Non-pigmented ciliary epithelial cell (primary cell): ENCODE measurements around the gene GCGR.
A peak's percentile ranks its signal among the peaks of the same experiment; 100 is the strongest.
"Not testable (repeated sequence)": the region's sequence is repeated elsewhere in the genome, so short reads cannot be mapped to it uniquely, and the experiment has no call there.

Source experiments
- DNase-seq: peaks from one replicate; pipeline ENCODE4 v3.0.0-alpha.2; 2010; ENCODE audit warnings: low read depth

Gene GCGR

DNA sequence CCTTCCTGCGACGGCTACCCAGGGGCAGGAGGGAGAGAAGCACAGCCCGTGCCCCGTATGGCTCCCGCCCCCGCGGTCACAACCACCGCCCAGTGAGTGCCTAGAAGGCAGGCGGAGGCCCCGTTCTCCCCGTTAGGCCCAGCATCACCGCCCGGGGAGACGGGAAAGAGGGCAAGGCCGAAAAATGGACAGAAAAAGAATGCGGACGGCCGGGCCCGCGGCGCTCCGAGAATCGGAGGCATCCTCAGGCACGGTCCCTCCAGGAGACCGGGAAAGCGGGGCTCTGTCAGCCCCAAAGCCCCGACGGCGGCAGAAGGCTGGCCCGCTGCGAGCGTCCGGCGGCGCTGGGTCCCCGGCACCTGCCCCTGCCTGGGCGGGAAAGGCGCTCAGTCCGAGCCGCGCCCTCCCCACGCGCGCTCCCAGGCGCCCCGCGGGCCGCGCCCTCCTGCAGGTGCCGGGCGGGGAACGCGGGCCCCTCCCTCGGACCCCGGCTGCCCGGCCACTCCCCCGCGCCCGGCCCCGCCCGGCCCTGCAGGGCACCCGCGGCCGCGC lies 28.7 kb downstream of the GCGR start:
- DNase-seq: no peak

DNA sequence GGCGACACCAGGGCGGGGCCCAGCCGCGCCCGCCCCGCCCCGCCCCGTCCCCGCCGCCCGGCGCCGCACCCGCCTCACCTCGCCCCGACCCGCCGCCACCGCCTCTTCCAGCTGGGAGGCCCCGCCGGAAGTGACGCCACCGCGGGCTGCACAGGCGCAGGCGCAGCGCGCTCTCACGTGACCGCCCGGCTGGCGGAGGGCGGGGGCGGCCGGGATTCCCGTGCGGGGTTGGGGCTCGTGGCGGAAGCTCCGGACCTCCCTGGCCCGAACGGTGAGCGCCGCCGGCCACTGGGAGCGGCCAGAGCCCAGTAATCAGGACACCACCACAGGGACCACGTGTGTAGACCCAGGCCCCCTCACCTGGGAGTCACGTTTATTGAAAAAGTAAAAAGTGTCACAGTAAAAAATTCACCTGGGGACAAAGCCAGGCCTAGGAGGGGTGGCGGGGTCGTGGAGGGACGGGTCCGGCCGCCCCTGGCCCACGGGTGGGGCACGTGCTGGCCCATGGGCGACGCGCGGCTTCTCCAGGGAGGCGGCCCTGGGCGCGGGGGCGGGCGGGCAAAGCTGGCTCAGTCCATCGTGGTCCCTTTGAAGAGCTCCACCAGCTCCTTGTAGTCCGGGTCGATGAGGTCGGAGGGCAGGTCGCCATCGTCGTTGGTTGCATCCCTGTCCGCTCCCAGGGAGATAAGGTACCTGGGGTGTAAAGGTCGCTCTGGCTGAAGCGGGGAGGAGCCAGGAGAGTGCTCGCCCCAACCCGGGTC lies 29.4 kb downstream of the GCGR start, which contains the start of gene MCRIP1:
TSS of gene MCRIP1 (minus strand) at position 132 of the 761 bp plus-strand sequence. CDS start 8,785 bp downstream, outside the sequence.
- peak; percentile 37 for DNase-seq

DNA sequence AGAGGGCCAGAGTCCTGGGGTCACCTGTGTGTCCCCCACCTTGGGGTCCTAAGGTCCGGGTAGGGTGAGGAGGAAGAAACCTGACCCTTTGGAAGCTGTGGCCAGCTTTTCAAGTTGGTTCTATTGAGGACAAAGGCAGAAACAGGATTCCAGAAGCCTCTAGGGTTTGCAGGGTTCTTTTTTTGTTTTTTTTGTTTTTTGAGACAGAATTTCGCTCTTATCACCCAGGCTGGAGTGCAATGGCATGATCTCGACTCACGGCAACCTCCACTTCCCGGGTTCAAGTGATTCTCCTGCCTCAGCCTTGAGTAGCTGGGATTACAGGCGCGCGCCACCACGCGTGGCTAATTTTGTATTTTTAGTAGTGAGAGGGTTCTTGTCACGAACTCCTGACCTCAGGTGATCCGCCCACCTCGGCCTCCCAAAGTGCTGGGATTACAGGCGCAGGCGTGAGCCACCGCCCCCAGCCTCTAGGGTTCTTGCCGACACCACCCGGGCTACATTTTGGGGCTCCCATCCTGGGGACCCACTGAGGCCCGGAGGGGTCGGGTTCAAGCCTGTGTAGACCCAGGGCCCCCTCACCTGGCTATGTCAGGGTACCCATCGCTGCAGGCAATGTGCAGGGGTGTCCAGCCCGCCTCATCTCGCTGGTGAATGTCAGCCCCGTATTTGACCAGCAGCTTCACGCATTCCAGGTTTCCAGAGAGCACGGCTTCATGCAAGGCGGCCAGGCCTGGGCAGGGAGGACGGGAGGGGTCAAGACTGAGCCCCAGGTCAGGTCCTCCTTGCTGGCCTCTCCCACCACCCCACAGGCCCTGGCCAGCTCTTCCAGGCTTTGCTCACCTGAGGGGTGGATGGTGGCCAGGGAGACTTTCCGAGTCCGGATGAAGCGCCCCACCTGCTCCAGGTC lies 30.2 kb downstream of the GCGR start:
- DNase-seq: no peak

DNA sequence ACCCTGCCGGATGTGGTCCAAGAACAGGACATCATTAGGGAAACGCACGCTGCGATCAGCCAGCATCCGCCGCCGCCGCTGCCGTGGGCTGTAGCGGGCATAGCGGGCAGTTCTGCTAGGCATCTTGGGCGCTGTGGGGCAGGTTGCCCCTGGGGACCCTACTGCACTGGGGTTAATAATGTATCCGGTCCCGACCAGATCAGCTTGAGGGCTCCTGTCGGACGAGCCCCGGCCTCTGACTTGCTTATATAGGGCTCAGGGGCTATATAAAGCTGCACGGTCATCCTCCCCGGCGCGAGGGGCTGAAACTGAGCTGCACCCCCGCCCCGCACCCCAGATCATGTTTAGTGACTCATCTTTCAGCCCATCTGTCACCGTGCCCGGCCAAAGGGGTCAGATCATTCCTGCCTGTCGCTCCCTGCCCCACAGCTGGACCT lies 30.9 kb downstream of the GCGR start, which contains the start of gene PPP1R27:
TSS of gene PPP1R27 (minus strand) at position 220 of the 437 bp plus-strand sequence. CDS start at position 123, 97 bp downstream.
- DNase-seq: no peak

DNA sequence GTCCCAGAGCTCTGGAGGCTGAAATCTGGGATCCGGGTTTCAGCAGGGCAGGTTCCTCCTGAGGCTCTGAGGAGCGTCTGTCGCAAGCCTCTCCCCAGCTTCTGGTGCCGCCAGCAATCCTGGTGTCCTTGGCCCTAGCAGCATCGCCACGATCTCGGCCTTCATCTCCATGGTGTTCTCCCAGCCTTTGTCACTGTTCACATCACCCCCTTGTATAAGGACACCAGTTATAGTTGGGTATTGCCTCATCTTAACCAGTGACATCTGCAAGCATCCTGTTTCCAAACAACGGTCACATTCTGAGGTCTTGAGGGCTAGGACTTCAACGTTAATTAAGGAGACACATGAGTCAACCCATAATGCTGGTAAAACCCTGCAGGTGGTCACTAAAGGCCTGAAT lies 33.7 kb downstream of the GCGR start:
- DNase-seq: no peak

DNA sequence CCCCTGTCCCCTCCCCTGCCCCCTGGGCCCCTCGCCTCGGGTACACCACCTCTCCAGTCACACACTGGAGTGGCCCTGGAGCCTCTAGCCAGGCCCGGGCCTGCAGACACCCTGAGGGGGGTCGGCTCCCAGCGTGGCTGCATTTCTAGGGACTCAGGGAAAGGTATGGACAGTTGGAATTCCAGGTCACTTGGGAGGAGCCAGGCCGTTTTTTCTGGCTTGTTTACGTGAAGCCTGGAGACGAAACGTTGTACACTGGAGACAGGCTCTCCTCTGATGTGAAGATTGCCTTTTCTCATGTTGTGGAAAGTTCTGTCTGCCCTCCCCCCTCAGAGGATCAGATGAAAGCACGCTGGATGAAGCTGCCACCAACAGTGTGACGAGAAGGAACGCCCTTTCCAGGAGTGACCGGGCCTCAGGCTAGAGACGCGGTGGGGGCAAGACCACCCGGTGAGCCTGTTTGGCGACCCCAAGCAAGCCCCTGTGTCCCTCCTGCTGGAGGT lies 34.9 kb downstream of the GCGR start:
- DNase-seq: no peak

DNA sequence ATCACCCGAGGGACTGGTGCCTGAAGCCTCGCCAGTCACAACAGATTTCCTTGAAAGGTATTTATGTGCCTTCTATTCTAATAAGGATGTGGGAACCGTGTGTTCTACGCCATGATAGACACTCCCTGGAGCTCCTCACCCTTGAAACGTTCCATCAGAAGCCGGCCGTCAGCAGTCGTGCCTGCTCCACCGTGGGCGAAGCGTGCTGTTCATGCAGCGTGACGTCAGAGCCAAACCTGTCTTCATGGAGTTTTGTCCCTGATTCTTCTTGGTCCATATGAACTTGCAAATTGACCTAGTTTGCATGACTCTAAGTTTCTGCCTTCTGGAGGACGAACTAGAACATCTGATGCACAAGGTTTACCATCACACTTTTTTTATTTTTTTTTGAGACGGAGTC lies 35.4 kb downstream of the GCGR start:
- no peak for DNase-seq

DNA sequence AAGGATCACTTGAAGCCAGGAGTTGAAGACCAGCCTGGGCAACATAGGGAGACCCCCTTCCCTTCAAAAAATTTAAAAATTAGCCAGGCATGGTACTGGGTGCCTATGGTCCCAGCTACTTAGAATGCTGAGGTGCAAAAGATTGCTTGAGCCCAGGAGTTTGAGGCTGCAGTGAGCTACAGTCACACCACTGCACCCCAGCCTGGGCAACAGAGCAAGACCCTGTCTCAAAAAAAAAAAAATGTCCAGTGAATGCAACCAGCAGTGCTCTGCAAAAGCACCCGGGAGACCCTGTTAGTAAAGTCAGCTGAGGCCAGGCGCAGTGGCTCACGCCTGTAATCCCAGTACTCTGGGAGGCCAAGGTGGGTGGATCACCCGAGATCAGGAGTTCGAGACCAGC lies 36.1 kb downstream of the GCGR start:
- not testable (repeated sequence) for DNase-seq

DNA sequence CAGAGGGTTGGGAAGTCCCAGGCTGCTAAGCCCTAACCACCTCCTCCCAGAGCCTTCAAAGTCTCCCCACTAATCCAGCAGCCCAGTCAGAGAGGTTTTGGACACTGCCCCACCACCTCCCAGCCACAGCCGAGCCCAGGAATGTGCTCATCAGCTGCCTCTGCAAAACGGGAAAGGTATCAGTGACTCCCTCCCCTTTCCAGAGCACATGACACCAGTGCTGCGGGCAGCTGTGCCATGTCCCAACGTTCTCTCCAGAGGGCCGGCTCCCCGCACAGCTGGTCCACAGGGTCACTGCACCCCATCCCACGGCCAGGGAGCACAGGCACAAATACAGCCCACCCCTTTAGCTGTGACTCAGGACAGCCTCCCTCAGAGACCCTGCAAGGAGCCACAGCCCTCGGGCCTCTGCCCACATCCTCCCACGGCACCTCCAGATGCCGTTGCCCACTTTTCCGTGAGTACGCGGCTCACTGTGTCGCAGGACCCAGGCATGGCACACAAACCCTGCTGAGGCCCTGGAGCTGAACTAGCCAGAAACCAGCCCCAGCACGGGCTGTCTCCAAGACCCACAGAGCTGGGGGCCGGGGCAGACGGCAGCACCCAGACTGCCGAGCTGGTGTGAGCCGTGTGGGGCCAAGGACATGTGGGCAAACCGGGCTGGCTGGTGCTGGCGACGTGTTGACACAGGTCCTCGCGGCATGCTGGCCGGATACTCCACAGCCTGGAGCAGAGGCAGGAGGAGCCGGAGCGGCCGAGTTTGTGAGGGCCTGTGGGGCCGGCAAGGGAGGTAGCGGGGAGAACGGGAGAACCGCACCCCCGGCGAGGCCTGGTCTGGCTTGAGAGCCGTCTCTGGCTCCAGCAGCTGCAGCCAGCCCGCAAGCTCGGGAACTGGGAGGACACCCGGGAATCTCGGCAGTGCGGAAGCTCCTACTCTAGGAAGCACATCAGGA lies 37.2 kb downstream of the GCGR start:
- DNase-seq: no peak

DNA sequence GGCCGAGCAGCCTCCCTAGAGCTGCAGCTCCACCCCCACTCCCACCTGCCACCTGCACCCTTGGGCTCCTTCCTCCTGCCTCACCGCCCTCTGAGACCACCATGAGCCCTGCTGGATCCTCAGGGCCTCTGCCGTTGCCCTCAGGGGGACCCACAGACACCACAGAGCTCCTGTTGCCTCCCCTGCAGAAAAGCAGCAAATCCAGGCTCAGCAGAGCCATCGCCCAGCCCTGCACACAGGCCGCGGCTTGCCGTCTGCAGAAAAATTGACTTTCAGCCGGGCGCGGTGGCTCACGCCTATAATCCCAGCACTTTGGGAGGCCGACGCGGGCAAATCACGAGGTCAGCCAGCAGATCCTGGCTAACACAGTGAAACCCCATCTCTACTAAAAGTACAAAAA lies 37.9 kb downstream of the GCGR start:
- no peak for DNase-seq

DNA sequence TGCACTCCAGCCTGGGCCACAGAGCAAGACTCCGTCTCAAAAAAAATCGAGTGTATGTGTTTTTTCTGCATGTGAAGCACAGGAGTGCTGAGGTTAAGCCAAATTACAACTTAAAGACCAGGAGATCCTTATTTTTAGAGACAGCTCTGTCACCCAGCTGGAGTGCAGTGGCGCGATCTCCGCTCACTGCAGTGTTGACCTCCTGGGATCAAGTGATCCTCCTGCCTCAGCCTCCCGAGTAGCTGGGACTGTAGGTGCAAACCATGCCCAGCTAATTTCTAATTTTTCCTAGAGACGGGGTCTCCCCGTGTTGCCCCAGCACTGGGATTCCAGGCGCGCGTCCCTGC lies 38.4 kb downstream of the GCGR start:
- DNase-seq: no peak

DNA sequence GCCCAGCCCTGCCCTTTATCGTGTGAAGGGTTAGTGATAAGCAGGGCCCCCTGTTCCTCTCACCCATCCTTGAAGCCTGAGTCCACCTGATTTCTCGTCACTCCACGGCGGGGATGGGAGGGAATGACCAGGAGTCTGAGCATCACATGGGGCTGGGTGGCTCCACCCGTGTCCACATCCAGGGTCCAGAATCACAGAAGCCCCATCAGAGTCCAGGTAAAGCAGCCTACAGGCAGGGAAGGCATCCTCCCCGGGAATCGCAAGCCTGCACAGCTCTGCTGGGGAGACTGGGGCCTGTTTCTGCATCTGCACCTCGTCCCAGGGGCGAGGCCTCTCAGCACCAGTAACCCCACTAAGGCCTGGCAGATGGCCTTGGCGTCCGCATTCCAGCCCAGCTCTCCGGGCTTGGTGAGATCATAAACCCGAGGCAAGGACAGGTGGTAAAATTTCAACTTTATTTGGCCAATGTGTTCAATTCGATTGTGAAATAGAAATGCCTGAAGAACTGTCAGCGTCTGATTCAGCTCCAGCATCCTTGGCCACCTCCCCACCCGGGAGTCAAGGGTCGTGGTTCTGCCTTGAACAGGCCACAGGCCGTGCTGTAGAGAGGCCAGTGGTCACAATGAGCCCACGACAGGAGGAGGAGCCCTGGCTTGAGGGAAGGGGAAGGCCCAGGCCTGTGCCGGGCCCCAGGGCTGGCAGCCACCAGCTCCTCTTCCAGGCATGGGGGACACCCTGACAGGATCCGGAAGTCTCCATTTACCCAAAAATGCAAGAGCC lies 39.0 kb downstream of the GCGR start:
- DNase-seq: no peak

DNA sequence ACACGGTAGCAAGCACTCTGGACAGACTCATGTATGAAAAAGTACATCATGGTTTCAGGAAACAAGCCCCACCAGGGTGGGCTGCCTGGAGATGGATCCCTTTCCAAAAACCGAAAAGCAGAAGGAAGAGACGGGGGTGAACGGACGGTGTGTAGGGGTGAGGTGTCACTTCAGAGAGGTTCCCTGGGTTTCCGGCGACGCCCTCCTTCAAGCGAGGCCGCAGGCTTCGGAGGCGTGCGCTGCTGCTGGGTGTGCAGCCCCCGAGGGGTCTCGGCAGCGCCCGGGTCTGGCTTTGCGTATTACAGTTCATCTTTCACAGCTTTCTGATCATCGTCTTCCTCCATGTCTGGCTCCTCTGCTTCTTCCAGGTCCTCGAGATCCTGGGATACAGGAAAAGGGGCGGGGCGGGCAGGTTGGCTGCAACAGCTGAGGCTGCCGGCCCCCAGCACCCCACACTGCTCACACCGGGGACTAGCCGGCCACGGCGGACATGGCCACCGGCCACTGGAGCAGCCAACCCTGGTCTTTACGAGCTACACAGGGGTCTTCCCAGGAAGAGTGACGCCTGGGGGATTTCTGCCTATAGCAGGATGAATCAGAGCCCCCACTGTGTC lies 39.9 kb downstream of the GCGR start:
- DNase-seq: no peak

DNA sequence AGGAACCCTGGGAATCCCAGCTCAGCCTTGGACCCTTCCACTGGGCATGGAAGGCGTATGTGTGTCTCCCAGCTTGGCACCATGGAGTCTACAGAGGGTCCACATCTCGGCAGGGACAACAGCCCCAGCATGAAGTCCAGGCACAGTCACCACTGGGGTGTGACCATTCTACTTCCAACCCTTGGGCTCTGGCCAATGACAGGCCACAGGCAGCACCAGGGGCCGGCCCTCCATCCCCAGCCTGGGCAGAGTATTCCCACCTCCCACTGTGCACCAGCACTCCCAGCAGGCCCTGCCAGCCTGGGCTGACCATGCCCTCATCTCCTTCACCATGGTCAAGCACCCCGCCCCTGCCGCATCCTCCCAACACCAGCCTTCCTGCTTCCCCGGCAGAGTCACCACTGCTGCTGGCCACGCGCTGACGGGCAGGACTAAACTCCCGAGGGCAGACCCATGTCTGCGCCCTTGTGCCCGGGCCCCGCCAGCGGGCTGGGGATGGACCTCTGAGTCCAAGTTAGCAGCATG lies 40.4 kb downstream of the GCGR start:
- no peak for DNase-seq

DNA sequence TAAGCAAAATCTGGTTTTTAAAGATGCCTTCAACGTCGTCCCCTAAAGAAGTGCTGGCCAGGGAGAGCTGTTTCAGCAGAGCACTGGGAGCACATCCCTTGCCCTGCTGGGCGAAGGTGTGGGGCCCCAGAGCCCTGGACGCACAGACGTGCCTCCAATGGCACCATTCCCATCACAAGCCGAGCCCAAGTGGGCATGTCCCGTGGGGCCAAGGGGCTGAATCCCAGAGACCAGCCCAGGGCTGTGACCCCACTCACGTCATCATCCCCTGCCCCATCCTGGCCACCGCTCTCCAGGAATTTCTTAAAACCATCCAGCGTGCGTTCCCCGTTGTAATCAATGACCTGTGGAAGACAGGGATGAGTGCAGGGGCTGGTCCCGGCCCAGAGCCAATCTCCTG lies 40.9 kb downstream of the GCGR start:
- DNase-seq: no peak

DNA sequence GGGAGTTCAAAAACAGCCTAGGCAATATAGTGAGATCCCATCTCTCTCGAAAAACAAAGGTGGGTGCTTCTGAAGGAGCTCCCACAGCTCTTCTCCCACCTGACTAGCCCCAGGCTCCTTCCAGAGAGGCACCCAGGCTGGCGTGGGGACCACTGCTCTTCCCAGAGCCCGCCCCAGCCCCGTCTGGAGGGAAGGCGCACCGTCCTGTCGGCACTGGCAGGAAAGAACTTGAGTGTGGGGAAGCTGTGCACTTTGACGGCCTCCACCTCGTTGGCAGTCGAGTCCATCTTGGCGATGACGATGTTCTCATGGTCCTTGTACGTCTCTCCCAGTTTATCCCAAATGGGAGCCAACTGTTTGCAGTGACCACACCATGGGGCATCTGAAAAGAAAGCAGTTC lies 41.4 kb downstream of the GCGR start:
- no peak for DNase-seq

DNA sequence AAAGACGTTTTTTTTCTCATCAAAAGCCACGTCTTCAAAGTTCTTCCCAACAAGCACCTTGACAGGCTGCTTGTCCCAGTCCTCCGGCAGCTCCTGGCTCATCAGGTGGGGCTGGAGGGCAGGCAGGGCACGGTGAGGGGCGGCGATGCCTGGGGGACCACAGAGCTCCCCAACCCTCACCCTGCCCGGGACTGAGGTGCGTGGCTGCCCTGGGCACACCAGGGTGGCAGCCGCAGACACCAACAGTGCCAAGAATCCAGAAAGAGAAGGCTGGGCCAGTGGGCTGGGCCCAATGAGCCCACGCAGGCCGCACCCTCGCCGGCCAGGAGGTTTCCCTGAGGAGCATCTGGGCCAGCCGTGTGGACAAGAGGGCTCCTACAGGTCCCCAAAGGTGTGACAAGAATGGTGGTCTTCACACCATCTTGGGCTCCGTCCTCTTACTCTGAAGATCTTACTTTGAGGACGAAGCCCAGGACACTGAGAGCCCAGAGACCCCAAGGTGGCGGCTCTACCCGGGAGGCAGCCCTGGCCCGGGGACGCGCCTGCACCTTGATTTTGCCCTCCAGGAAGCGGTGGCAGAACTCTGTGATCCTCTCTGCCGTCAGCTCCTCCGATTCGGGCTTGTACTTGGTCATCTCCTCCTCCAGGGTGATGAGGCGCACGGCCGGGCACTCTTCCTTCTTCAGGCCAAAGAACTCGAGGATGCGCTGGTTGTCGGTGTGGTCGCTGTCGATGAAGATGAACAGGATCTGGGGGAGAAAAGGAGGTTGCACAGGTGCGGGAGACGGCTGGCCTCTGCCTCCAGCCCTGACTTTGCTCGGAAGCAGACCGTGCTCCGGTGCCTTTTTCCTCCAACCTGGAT lies 42.2 kb downstream of the GCGR start:
- no peak for DNase-seq

DNA sequence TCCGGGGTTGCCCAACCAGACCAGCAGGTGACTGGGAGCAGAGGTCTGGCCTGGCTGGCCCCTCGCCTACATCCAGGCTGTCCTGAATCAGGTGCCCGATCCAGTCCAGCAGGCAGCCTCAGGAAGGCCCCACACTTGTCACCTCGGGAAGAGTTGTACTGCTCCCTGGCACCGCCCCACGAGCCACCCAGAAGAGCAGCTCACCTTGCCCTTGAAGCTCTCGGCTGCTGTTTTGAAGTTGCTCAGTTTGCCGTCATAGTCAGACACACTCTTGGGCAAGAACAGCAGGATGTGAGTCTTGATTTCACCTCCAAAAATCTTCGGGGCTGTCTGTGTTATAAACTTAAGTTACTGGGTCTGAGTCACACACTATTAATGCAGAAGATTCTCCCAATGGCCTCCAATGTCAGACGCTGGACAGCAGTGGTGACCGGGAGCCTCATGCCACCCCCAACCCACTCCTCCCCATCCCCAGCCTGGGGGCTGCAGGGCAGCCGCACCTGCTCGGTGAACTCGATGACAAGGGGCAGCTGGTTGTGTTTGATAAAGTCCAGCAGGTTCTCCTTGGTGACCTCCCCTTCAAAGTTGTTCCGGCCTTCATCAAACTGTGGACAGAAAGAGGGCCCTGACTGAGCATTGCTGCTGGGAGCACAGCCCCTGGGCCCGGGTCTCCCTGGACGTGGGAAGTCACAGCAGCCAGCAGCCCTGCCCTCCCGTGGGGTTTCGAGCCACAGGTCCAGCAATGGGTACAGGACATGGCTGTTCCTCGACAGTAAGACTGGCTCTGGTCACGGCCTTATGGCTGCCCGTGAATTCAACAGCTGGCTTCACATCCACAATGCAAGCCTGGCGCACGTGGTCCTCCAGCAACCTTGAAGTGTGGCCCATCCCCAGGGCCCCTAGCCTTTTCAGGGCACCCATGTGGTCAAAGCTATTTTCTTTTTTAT lies 43.1 kb downstream of the GCGR start:
- DNase-seq: no peak
